CD4-positive, CD25-positive, alpha-beta regulatory T cell (primary cell): ENCODE data around the gene OXCT2. TPM values are rescaled to one million over a fixed set of nuclear protein-coding genes. Genes with fewer than 3 reads are reported as not detected.

Source experiments
- ATAC-seq, 2 donors: fragments of 150-1000 bp; cut with Tn5 transposase; one replicate each; pipeline ENCODE4 v1.10.0; 2021; ENCODE audit warnings: low read depth in 2 of 2, moderate number of reproducible peaks in 2 of 2, moderate library complexity in 1 of 2
- DNase-seq, 3 donors: peaks; one replicate each; pipeline versions ENCODE4 v3.0.0 to v3.0.0-alpha.2; 2012 to 2022; ENCODE audit warnings: mixed read lengths in 1 of 3
- H3K27ac ChIP-seq: one replicate; pipeline ENCODE4 v1.7.0; 2013; ENCODE audit warnings: mild to moderate bottlenecking, low read length; ENCODE audit not compliant: insufficient read depth, poor library complexity, severe bottlenecking
- H3K27me3 ChIP-seq: one replicate; pipeline ENCODE4 v1.7.0; 2013; ENCODE audit warnings: low read length; ENCODE audit not compliant: control insufficient read depth, insufficient read depth
- H3K36me3 ChIP-seq: one replicate; pipeline ENCODE4 v1.7.0; 2013; ENCODE audit warnings: mild to moderate bottlenecking, low read length, moderate library complexity; ENCODE audit not compliant: control insufficient read depth, insufficient read depth
- H3K4me1 ChIP-seq: 2 replicates; pipeline ENCODE4 v1.7.0; 2013; ENCODE audit warnings: mild to moderate bottlenecking, low read length; ENCODE audit not compliant: insufficient read depth, control insufficient read depth, poor library complexity, severe bottlenecking
- H3K4me3 ChIP-seq: one replicate; pipeline ENCODE4 v1.7.0; 2013; ENCODE audit warnings: low read depth, mild to moderate bottlenecking, low read length, moderate library complexity
- H3K9me3 ChIP-seq, 2 experiments: 1 replicate in 1 of 2; 2 replicates in 1 of 2; pipeline ENCODE4 v1.7.0; 2013; ENCODE audit warnings: low read length in 2 of 2, mild to moderate bottlenecking in 1 of 2, moderate library complexity in 1 of 2; ENCODE audit not compliant: control insufficient read depth in 2 of 2
- H3K27ac Mint-ChIP-seq, 3 donors: one replicate each; pipeline ENCODE4 v1.8.0; 2020 to 2022; ENCODE audit warnings: mild to moderate bottlenecking in 3 of 3, mixed read lengths in 3 of 3, moderate library complexity in 2 of 3
- H3K27me3 Mint-ChIP-seq: one replicate; pipeline ENCODE4 v1.8.0; 2022; ENCODE audit warnings: mild to moderate bottlenecking, mixed read lengths
- H3K36me3 Mint-ChIP-seq: one replicate; pipeline ENCODE4 v1.8.0; 2020; ENCODE audit warnings: mixed read lengths
- H3K4me1 Mint-ChIP-seq, 4 donors: one replicate each; pipeline ENCODE4 v1.8.0; 2020 to 2022; ENCODE audit warnings: mixed read lengths in 4 of 4, mild to moderate bottlenecking in 1 of 4
- H3K4me3 Mint-ChIP-seq, 4 donors: one replicate each; pipeline ENCODE4 v1.8.0; 2020 to 2022; ENCODE audit warnings: mild to moderate bottlenecking in 4 of 4, mixed read lengths in 4 of 4, moderate library complexity in 3 of 4
- H3K9me3 Mint-ChIP-seq, 7 donors: one replicate each; pipeline ENCODE4 v1.8.0; 2020 to 2022; ENCODE audit warnings: mixed read lengths in 7 of 7, mild to moderate bottlenecking in 3 of 7, moderate library complexity in 2 of 7
- polyA plus RNA-seq, 4 donors: library from polyadenylated mRNA; unstranded; fragments of 300-500 nt; fragmentation: Illumina TruSeq; gene quantifications; one replicate each; pipeline ENCODE4 v1.2.3, GENCODE V29; 2021
- total RNA-seq: library from RNA; stranded (reverse); gene quantifications from one replicate; pipeline ENCODE4 v1.2.3, GENCODE V29; 2022

The OXCT2 gene
- total and polyA plus RNA-seq, 5 donors from 2014 or later: not detected

GRCh38 chr1:39759436-39759726, 11.8 kb downstream of the OXCT2 start:
- Mint-ChIP-seq H3K36me3 (peaks cover 29% of the 10 kb centered on the region), H3K4me3 (no peak overlapping the region), H3K27ac (no peak overlapping the region), H3K9me3 (no peaks in the 10 kb centered on the region), H3K4me1 (peaks cover 0 to 3% (median 0%) of the 10 kb centered on the region in 4 donors), H3K27me3 (no peaks in the 10 kb centered on the region)
- H3K4me3 ChIP-seq: no peak overlapping the region
- peaks cover 47% of the 10 kb centered on the region for H3K36me3 ChIP-seq
- H3K4me1 ChIP-seq: no peaks in the 10 kb centered on the region
- no peaks in the 10 kb centered on the region for H3K27me3 ChIP-seq
- no peak for ATAC-seq
- DNase-seq: no peak
- H3K9me3 ChIP-seq: no peaks in the 10 kb centered on the region
- H3K27ac ChIP-seq: no peak overlapping the region

GRCh38 chr1:39758556-39759435, 12.4 kb downstream of the OXCT2 start:
- no peaks in the 10 kb centered on the region for H3K27me3 Mint-ChIP-seq
- no peaks in the 10 kb centered on the region for H3K4me1 ChIP-seq
- peaks cover 53% of the 10 kb centered on the region for H3K36me3 ChIP-seq
- H3K4me3 Mint-ChIP-seq: no peak overlapping the region
- DNase-seq (no peak), ATAC-seq (no peak)
- no peak overlapping the region for H3K4me3 ChIP-seq
- no peak overlapping the region for H3K27ac ChIP-seq
- peaks cover 0 to 3% (median 0%) of the 10 kb centered on the region in 4 donors for H3K4me1 Mint-ChIP-seq
- no peaks in the 10 kb centered on the region for H3K9me3 Mint-ChIP-seq
- no peaks in the 10 kb centered on the region for H3K27me3 ChIP-seq
- no peaks in the 10 kb centered on the region for H3K9me3 ChIP-seq
- H3K27ac Mint-ChIP-seq: no peak overlapping the region
- H3K36me3 Mint-ChIP-seq: peaks cover 29% of the 10 kb centered on the region

DNA sequence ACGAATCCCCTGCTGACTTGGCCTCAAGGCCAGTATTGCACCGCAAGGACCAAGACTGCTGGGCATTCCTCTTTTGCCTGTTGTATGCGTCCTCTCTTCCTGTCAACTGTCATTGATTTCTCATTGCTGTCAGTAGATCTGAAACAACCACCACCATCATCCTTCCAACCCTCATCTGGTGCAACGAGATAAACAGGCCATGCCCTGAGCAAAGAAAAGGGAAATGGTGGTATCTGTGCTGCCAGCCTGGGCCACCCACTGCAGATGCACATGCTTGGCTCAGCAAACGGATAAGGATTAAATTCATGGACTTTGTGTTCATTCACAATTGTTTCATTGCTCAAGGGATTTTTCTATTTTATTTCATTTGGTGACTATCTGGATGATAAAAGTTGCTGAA, 13.6 kb downstream of the OXCT2 start:
- Mint-ChIP-seq H3K36me3 (peaks cover 29% of the 10 kb centered on the region), H3K4me3 (no peak overlapping the region), H3K9me3 (no peaks in the 10 kb centered on the region), H3K27me3 (no peaks in the 10 kb centered on the region), H3K27ac (peak overlapping the region in 1 of 3 donors; percentile 29), H3K4me1 (peaks cover 0 to 3% (median under 1%) of the 10 kb centered on the region in 4 donors)
- Histone ChIP-seq H3K27ac (no peak overlapping the region), H3K36me3 (peaks cover 66% of the 10 kb centered on the region), H3K4me1 (no peaks in the 10 kb centered on the region), H3K27me3 (no peaks in the 10 kb centered on the region), H3K9me3 (no peaks in the 10 kb centered on the region), H3K4me3 (no peak overlapping the region)
- ATAC-seq (no peak), DNase-seq (no peak)

GRCh38 chr1:39755965-39756659, 15.0 kb downstream of the OXCT2 start:
- H3K27ac ChIP-seq: no peak overlapping the region
- ATAC-seq (no peak), DNase-seq (no peak)
- H3K27me3 ChIP-seq: no peaks in the 10 kb centered on the region
- H3K36me3 ChIP-seq: peaks cover 79% of the 10 kb centered on the region
- no peaks in the 10 kb centered on the region for H3K4me1 ChIP-seq
- H3K27me3 Mint-ChIP-seq: no peaks in the 10 kb centered on the region
- no peak overlapping the region for H3K4me3 ChIP-seq
- H3K9me3 ChIP-seq: no peaks in the 10 kb centered on the region
- H3K36me3 Mint-ChIP-seq: peaks cover 34% of the 10 kb centered on the region
- no peak overlapping the region for H3K4me3 Mint-ChIP-seq
- H3K4me1 Mint-ChIP-seq: peaks cover 0 to 6% (median 2%) of the 10 kb centered on the region in 4 donors
- H3K27ac Mint-ChIP-seq: no peak overlapping the region
- peaks cover 0 to 1% (median 0%) of the 10 kb centered on the region in 7 donors for H3K9me3 Mint-ChIP-seq

- Histone ChIP-seq H3K36me3 (peaks cover 90% of the 10 kb centered on the region), H3K9me3 (no peaks in the 10 kb centered on the region), H3K4me1 (no peaks in the 10 kb centered on the region), H3K27ac (no peak overlapping the region), H3K27me3 (no peaks in the 10 kb centered on the region), H3K4me3 (no peak overlapping the region)
- H3K4me1 Mint-ChIP-seq: peaks cover 0 to 10% (median 5%) of the 10 kb centered on the region in 4 donors
- H3K27me3 Mint-ChIP-seq: no peaks in the 10 kb centered on the region
- H3K36me3 Mint-ChIP-seq: peaks cover 45% of the 10 kb centered on the region
- DNase-seq (no peak), ATAC-seq (no peak)
- H3K4me3 Mint-ChIP-seq: no peak overlapping the region
- H3K9me3 Mint-ChIP-seq: peaks cover 0 to 1% (median 0%) of the 10 kb centered on the region in 7 donors
- no peak overlapping the region for H3K27ac Mint-ChIP-seq
Measured at GRCh38 chr1:39754906-39755504, 16.1 kb downstream of the OXCT2 start.

GRCh38 chr1:39754026-39754570, 17.1 kb downstream of the OXCT2 start:
- DNase-seq (no peak), ATAC-seq (no peak)
- no peaks in the 10 kb centered on the region for H3K27me3 Mint-ChIP-seq
- H3K4me1 ChIP-seq: no peaks in the 10 kb centered on the region
- H3K36me3 ChIP-seq: peaks cover 91% of the 10 kb centered on the region
- H3K36me3 Mint-ChIP-seq: peaks cover 46% of the 10 kb centered on the region
- H3K4me3 Mint-ChIP-seq: no peak overlapping the region
- no peaks in the 10 kb centered on the region for H3K9me3 ChIP-seq
- H3K27me3 ChIP-seq: no peaks in the 10 kb centered on the region
- no peak overlapping the region for H3K27ac ChIP-seq
- peaks cover 0 to 1% (median 0%) of the 10 kb centered on the region in 7 donors for H3K9me3 Mint-ChIP-seq
- H3K27ac Mint-ChIP-seq: no peak overlapping the region
- no peak overlapping the region for H3K4me3 ChIP-seq
- peaks cover 3 to 10% (median 5%) of the 10 kb centered on the region in 4 donors for H3K4me1 Mint-ChIP-seq

DNA sequence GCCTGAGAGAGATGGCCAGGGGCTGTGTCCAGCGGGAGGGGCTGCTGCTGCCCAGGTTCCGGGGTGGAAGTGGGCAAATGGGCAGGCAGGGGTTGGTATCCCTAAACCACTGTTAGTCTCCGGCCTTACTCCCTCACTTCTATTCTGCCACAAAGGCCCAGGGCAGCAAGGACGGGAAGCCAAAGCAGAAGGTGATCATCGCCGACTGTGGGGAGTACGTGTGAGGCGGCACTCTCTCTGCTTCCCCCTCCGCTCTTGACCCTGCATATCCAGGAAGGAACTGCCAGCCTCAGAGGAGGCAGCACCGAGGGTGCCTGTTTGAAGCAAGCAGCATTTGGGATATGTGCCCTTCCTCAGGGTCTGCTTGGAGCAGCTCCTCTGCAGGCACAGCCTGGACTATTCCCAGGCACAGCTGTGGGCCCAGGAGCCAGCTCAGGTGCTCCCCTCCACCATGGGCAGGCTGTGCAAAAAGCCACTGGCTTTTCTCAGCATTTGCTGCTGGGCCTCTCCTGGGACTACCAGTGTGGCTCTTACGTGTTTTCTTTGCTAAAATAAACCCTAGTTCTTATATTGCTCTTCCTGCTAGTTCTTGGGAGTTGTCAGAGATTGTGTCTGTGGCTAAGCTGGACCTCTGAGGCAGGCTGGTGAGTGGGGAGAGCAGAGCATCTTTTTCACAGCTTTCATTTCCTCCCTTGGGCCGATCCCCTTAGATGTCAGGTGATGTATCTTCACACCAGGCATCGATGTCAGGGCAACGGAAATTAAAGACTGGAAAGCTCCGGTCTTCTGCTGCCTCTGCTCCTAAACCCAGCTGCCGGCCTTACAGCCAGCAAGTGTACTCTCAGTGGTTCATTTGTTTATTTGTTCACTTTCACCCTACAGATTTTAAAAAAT, 17.8 kb downstream of the OXCT2 start:
- H3K36me3 ChIP-seq: peaks cover 96% of the 10 kb centered on the region
- ATAC-seq: no peak
- H3K9me3 Mint-ChIP-seq: peaks cover 0 to 1% (median 0%) of the 10 kb centered on the region in 7 donors
- peaks cover 3 to 10% (median 5%) of the 10 kb centered on the region in 4 donors for H3K4me1 Mint-ChIP-seq
- no peak for DNase-seq
- H3K27me3 ChIP-seq: no peaks in the 10 kb centered on the region
- no peak overlapping the region for H3K4me3 Mint-ChIP-seq
- H3K36me3 Mint-ChIP-seq: peaks cover 47% of the 10 kb centered on the region
- H3K27ac Mint-ChIP-seq: no peak overlapping the region
- no peak overlapping the region for H3K27ac ChIP-seq
- no peak overlapping the region for H3K4me3 ChIP-seq
- H3K9me3 ChIP-seq: no peaks in the 10 kb centered on the region
- H3K4me1 ChIP-seq: no peaks in the 10 kb centered on the region
- H3K27me3 Mint-ChIP-seq: no peaks in the 10 kb centered on the region
